HG03097 (cell line): ENCODE measurements around the gene PLCB1.

ENCODE experiments used
- ATAC-seq: cut with Tn5 transposase; IDR thresholded peaks from one replicate; pipeline ENCODE4 v1.9.1; 2021; ENCODE audit not compliant: unreplicated experiment, low FRiP score

The PLCB1 gene

GRCh38 chr20:8735014-8735413 lies 602.9 kb downstream of the PLCB1 start:
- ATAC-seq, result no peak

- ATAC-seq, result no peak
Measured at GRCh38 chr20:8735674-8736073, 603.6 kb downstream of the PLCB1 start.

- ATAC-seq, result peak; percentile 75
Measured at GRCh38 chr20:8740265-8740664, 608.2 kb downstream of the PLCB1 start.

GRCh38 chr20:8744228-8744844 lies 612.3 kb downstream of the PLCB1 start:
- ATAC-seq, result no peak

- ATAC-seq, result no peak
Measured at GRCh38 chr20:8749101-8749500, 617.0 kb downstream of the PLCB1 start.

GRCh38 chr20:8749986-8750385 lies 617.9 kb downstream of the PLCB1 start:
- no peak for ATAC-seq

GRCh38 chr20:8755340-8756118 lies 623.5 kb downstream of the PLCB1 start:
- no peak for ATAC-seq

- no peak for ATAC-seq
Measured at GRCh38 chr20:8756410-8756809, 624.3 kb downstream of the PLCB1 start.

GRCh38 chr20:8757146-8757545 lies 625.1 kb downstream of the PLCB1 start:
- no peak for ATAC-seq

- ATAC-seq, result no peak
Measured at GRCh38 chr20:8764344-8764962, 632.4 kb downstream of the PLCB1 start.

GRCh38 chr20:8766868-8767390 lies 634.9 kb downstream of the PLCB1 start:
- no peak for ATAC-seq

GRCh38 chr20:8774412-8774811 lies 642.3 kb downstream of the PLCB1 start:
- ATAC-seq, result no peak

- no peak for ATAC-seq
Measured at GRCh38 chr20:8777911-8778310, 645.8 kb downstream of the PLCB1 start.

GRCh38 chr20:8778387-8778786 lies 646.3 kb downstream of the PLCB1 start:
- no peak for ATAC-seq

GRCh38 chr20:8780915-8781314 lies 648.8 kb downstream of the PLCB1 start:
- no peak for ATAC-seq

- ATAC-seq, result no peak
Measured at GRCh38 chr20:8782804-8783203, 650.7 kb downstream of the PLCB1 start.

GRCh38 chr20:8783734-8784133 lies 651.7 kb downstream of the PLCB1 start:
- ATAC-seq, result no peak

- ATAC-seq, result no peak
Measured at GRCh38 chr20:8786383-8786782, 654.3 kb downstream of the PLCB1 start.

- no peak for ATAC-seq
Measured at GRCh38 chr20:8787090-8787489, 655.0 kb downstream of the PLCB1 start.

- no peak for ATAC-seq
Measured at GRCh38 chr20:8788275-8788674, 656.2 kb downstream of the PLCB1 start.

GRCh38 chr20:8788831-8789230 lies 656.8 kb downstream of the PLCB1 start:
- no peak for ATAC-seq
